Breast epithelium (tissue), 4 donors: Measurements from ENCODE around the gene ADAMTSL4. TPM values are rescaled to one million over a fixed set of nuclear protein-coding genes. Genes with fewer than 3 reads are reported as not detected.

Source experiments
- DNase-seq, 2 donors: peaks; one replicate each; pipeline ENCODE4 v3.0.0-alpha.2; 2019; ENCODE audit warnings: low spot score in 2 of 2
- H3K27ac ChIP-seq, 2 donors: fragments of 200-600 bp; sonication (generic) in 1 of 2; one replicate each; pipeline ENCODE4 v1.5.1; 2016 to 2019; ENCODE audit warnings: mild to moderate bottlenecking in 1 of 2
- H3K27me3 ChIP-seq, 2 donors: fragments of 200-600 bp; sonication (generic) in 1 of 2; one replicate each; pipeline versions ENCODE4 v1.5.1 to v1.6.0; 2017 to 2019; ENCODE audit warnings: control low read depth in 1 of 2, mild to moderate bottlenecking in 1 of 2
- H3K36me3 ChIP-seq: fragments of 200-600 bp; one replicate; pipeline ENCODE4 v1.5.1; 2019
- H3K4me1 ChIP-seq, 2 donors: fragments of 200-600 bp; sonication (generic); one replicate each; pipeline ENCODE4 v1.5.1; 2016 to 2019; ENCODE audit warnings: control low read depth in 1 of 2
- H3K4me3 ChIP-seq, 3 donors: fragments of 200-600 bp; sonication (generic); 1 replicate in 2 of 3; 2 replicates in 1 of 3; pipeline ENCODE4 v1.5.1; 2016 to 2019; ENCODE audit warnings: mild to moderate bottlenecking in 3 of 3, moderate library complexity in 2 of 3
- H3K9me3 ChIP-seq, 2 donors: fragments of 200-600 bp; sonication (generic) in 1 of 2; one replicate each; pipeline ENCODE4 v1.5.1; 2016 to 2019; ENCODE audit warnings: control low read depth in 1 of 2
- POLR2A ChIP-seq: fragments of 450-650 bp; IDR thresholded peaks from one replicate; pipeline ENCODE4 v1.6.1; 2016; ENCODE audit warnings: antibody characterized with exemption, mild to moderate bottlenecking, moderate library complexity
- POLR2AphosphoS5 ChIP-seq, 3 donors: sonication (generic); formaldehyde crosslinking; IDR thresholded peaks; one replicate each; pipeline ENCODE4 v1.6.1; 2017; ENCODE audit warnings: antibody characterized with exemption in 3 of 3
- intact Hi-C: fragments of 100-400 bp; cut with DNase I; formaldehyde crosslinking; loops from one replicate; pipeline ENCODE4 v1.15.1; 2023; ENCODE audit warnings: low total_unique reads
- total RNA-seq, 3 donors: library from RNA; depleted of rRNA; stranded (reverse); fragments of >200 nt; gene quantifications; one replicate each; pipeline ENCODE4 v1.1.0, GENCODE V29; 2016
- TF ChIP-seq, protein P1 (sequence below), 3 donors: fragments of 450-650 bp; IDR thresholded peaks; one replicate each; pipeline ENCODE4 v1.5.1; 2016 to 2017; ENCODE audit warnings: antibody characterized with exemption in 3 of 3, mild to moderate bottlenecking in 3 of 3, moderate library complexity in 3 of 3

ADAMTSL4 gene
- total RNA-seq, 3 donors from 2014 or later: 11.3 to 31.8 (median 30.2) TPM

DNA sequence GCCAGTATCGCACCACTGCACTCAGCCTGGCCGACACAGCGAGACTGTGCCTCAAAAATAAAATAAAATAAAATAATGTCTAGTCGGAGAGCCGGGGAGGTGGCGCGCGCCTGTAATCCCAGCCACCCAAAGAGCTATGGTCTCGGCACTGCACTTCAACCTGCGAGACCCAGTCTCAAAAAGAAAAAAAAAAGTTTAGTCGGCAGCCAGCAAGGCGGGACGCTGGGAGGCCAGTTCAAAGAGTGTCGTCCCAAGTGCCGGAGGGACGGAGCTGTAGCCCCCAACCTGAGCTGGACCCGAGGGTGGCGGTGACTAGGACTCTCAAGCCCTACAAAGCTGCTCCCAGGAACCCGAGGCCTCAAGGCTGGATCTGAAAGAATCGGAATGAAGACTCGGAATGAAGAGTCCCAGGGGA, 34.3 kb upstream of the ADAMTSL4 start:
- H3K27me3 ChIP-seq: no peaks in the 10 kb centered on the region
- no peaks in the 10 kb centered on the region for H3K9me3 ChIP-seq
- intact Hi-C loops: no loop called here
- no peaks in the 10 kb centered on the region for H3K4me1 ChIP-seq
- H3K36me3 ChIP-seq: no peaks in the 10 kb centered on the region
- no peak for DNase-seq
- peak overlapping the region; percentile 47 to 66 (median 63) for H3K4me3 ChIP-seq
- H3K27ac ChIP-seq: peak overlapping the region; percentile 68 to 71
- TF ChIP-seq POLR2AphosphoS5 (IDR thresholded peaks at IDR 0.05) (no peak), POLR2A (no peak)
- TF ChIP-seq, protein P1, sequence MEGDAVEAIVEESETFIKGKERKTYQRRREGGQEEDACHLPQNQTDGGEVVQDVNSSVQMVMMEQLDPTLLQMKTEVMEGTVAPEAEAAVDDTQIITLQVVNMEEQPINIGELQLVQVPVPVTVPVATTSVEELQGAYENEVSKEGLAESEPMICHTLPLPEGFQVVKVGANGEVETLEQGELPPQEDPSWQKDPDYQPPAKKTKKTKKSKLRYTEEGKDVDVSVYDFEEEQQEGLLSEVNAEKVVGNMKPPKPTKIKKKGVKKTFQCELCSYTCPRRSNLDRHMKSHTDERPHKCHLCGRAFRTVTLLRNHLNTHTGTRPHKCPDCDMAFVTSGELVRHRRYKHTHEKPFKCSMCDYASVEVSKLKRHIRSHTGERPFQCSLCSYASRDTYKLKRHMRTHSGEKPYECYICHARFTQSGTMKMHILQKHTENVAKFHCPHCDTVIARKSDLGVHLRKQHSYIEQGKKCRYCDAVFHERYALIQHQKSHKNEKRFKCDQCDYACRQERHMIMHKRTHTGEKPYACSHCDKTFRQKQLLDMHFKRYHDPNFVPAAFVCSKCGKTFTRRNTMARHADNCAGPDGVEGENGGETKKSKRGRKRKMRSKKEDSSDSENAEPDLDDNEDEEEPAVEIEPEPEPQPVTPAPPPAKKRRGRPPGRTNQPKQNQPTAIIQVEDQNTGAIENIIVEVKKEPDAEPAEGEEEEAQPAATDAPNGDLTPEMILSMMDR (IDR thresholded peaks at IDR 0.05): no peak

DNA sequence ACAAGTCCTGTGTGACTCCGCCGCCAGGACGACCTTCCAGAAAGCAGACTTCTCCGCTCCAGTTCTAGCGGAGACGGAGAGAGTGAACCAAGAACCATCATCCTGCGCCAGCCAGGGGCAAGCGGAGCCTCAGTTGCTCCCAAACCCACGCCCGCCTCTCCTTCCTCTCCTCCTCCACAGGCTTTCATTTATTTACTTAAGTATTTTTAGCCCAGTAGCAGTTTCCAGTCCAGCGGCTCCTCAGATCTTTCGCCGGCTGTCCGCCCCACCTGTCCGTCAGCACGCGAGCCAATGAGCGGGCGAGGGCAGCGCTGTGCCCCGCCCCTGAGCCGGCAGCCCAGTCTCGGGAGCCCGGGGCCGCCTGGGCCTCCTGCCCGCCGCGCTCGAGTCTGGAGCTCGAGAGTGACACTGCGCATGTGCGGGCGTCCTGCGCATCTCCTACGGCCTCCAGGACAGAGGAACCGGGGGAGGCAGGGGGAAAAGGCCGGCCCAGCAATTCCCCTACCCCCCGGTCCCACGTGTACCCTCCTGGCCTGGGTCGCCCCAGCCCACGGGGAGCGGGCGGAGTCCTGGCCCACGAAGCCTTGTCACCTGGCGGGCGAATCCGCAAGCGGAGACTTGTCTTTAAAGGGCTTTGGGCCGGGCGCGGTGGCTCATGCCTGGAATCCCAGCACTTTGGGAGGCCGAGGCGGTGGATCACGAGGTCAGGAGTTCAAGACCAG, 33.7 kb upstream of the ADAMTSL4 start, which contains the start of gene FALEC:
FALEC (plus strand) TSS at position 425 of the 722 bp plus-strand sequence.
- Histone ChIP-seq H3K27ac (peak within 1 kb of the TSS; percentile 68 to 71), H3K36me3 (no peaks in the 10 kb centered on the region), H3K4me3 (peak within 1 kb of the TSS; percentile 47 to 66 (median 63)), H3K9me3 (no peaks in the 10 kb centered on the region), H3K4me1 (no peaks in the 10 kb centered on the region), H3K27me3 (no peaks in the 10 kb centered on the region)
- intact Hi-C loops: no loop called here
- DNase-seq: peak; percentile 95
- TF ChIP-seq, protein P1 (IDR thresholded peaks at IDR 0.05): peak in 2 of 3 donors; percentile 22 to 30
- no peak for TF ChIP-seq POLR2A
- peak in 2 of 3 donors; percentile 19 to 60 for TF ChIP-seq POLR2AphosphoS5 (IDR thresholded peaks at IDR 0.05)

DNA sequence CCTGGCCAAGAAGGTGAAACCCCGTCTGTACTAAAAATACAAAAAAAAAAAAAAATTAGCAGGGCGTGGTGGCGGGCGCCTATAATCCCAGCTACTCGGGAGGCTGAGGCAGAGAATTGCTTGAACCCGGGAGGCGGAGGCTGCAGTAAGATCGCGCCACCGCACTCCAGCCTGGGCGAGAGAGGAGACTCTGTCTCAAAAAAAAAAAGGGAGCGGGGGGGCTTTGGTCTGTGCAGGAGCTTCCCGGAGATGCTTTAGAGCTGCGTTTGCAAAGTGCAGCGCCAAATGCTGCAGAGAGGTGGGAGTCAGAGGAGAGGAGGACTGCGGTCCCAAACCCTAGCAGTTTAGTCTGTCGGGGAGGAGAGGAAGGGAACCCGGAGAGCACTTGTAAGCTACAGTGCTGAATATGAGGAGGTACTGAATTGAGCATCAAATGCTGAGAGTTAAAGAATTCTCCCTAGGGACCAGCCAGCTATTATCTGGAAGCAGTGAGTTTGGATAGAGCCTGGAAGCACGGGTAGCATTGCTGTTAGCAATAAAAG, 33.1 kb upstream of the ADAMTSL4 start:
- no peaks in the 10 kb centered on the region for H3K4me1 ChIP-seq
- no peak for DNase-seq
- H3K9me3 ChIP-seq: no peaks in the 10 kb centered on the region
- peak overlapping the region; percentile 68 to 71 for H3K27ac ChIP-seq
- no peaks in the 10 kb centered on the region for H3K36me3 ChIP-seq
- H3K27me3 ChIP-seq: no peaks in the 10 kb centered on the region
- peak overlapping the region; percentile 47 to 66 (median 63) for H3K4me3 ChIP-seq
- intact Hi-C loops: no loop called here
- no peak for TF ChIP-seq POLR2AphosphoS5 (IDR thresholded peaks at IDR 0.05)
- no peak for TF ChIP-seq POLR2A
- TF ChIP-seq, protein P1 (IDR thresholded peaks at IDR 0.05): no peak

DNA sequence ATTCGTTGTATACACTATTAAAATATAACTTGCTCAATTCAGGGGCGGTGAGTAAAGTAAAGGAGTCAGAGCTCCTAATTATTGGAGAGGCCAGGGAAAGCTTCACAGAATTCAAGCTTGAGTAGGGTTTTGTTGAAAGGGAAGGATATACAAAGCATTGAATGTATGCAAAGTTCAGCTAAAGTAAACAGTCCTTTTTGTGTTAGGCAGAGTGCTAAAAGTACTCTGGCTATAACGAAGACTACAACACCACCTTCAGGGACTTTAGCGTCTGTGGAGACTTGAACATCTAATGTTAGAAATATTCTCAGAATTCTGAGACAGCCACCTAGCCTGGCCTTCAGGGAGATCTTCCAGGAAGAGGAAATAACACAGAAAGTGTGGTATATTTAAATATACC, 32.6 kb upstream of the ADAMTSL4 start:
- intact Hi-C loops: no loop called here
- peak overlapping the region in 2 of 3 donors; percentile 63 to 66 for H3K4me3 ChIP-seq
- TF ChIP-seq, protein P1 (IDR thresholded peaks at IDR 0.05): no peak
- TF ChIP-seq POLR2A: no peak
- no peak for TF ChIP-seq POLR2AphosphoS5 (IDR thresholded peaks at IDR 0.05)
- no peaks in the 10 kb centered on the region for H3K27me3 ChIP-seq
- no peaks in the 10 kb centered on the region for H3K36me3 ChIP-seq
- H3K27ac ChIP-seq: peak overlapping the region in 1 of 2 donors; percentile 68
- no peak for DNase-seq
- no peaks in the 10 kb centered on the region for H3K4me1 ChIP-seq
- H3K9me3 ChIP-seq: no peaks in the 10 kb centered on the region
